ENCODE data around the gene GALNT11.
"Not testable (repeated sequence)": the region's sequence is repeated elsewhere in the genome, so short reads cannot be mapped to it uniquely, and the experiment has no call there.

The GALNT11 gene

GRCh38 chr7:152027491-152028365 is 2.3 kb downstream of the GALNT11 start:
- DNase-seq (ENCODE audit: low read depth) = not testable (repeated sequence)

DNA sequence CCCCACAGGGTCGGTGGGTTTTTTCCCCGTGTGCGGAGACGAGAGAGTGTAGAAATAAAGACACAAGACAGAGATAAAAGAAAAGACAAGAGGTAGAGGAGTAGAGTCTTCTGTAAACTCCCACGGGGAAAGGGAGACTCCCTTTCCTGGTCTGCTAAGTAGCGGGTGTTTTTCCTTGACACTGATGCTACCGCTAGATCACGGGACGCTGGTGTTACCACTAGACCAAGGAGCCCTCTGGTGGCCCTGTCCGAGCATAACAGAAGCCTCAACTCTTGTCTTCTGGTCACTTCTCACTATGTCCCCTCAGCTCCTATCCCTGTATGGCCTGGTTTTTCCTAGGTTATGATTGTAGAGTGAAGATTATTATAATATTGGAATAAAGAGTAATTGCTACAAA is 4.6 kb downstream of the GALNT11 start:
- not testable (repeated sequence) for DNase-seq (ENCODE audit: low read depth)

- DNase-seq (ENCODE audit: low read depth) = not testable (repeated sequence)
These were observed 5.2 kb downstream of the GALNT11 start for GRCh38 chr7:152030639-152031038.

- DNase-seq (ENCODE audit: low read depth) = no peak
These were observed 10.3 kb downstream of the GALNT11 start for GRCh38 chr7:152035817-152036216.

- DNase-seq (ENCODE audit: low read depth) = not testable (repeated sequence)
These were observed 12.9 kb downstream of the GALNT11 start for GRCh38 chr7:152038410-152038809.

- DNase-seq (ENCODE audit: low read depth) = not testable (repeated sequence)
These were observed 17.6 kb downstream of the GALNT11 start for GRCh38 chr7:152043086-152043485.

GRCh38 chr7:152044909-152045308 is 19.4 kb downstream of the GALNT11 start:
- not testable (repeated sequence) for DNase-seq (ENCODE audit: low read depth)

DNA sequence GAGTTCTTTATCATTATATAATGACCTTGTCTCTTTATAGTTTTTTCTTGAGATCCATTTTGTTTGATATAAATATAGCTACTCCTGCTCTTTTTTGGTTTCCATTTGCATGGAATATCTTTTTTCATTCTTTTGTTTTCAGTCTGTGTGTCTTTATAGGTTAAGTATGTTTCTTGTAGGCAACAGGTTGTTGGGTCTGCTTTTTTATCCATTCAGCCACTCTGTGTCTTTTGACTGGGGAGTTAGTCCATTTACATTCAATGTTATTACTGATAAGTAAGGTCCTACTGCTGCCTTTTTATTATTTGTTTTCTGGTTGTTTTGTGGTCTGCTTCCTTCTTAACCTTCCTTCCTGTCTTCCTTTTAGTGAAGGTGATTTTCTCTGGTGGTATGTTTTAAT is 21.1 kb downstream of the GALNT11 start:
- no peak for DNase-seq (ENCODE audit: low read depth)

DNA sequence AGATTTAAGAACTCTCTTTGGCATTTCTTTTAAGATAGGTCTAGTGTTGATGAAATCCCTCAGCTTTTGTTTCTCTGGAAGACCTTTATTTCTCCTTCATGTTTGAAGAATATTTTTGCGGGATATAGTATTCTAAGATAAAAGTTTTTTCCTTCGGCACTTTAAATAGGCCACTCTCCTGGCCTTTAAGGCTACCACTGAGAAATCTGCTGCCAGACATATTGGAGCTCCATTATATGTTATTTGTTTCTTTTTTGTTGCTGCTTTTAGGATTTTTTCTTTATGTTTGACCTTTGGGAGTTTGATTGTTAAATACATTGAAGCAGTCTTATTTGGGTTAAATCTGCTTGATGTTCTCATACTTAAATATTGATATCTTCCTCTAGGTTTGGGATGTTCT is 22.6 kb downstream of the GALNT11 start:
- DNase-seq (ENCODE audit: low read depth) = no peak

GRCh38 chr7:152050547-152050971 is 25.1 kb downstream of the GALNT11 start:
- DNase-seq (ENCODE audit: low read depth) = no peak

DNA sequence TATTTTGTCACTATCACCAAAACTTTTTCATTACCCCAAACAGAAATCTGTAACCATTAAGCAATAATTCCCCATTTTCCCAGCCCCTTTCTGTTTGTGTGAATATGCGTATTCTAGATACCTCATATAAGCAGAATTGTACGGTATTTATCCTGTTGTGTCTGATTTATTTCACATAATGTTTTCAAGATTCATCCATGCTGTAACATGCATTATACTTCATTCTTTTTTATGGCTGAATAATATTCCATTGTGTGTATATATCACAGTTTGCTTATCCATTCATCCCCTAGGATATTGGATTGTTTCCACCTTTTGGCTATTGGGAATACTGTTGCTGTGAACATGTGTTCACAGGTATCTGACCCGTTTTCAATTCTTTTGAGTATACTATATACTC is 26.5 kb downstream of the GALNT11 start:
- no peak for DNase-seq (ENCODE audit: low read depth)

- no peak for DNase-seq (ENCODE audit: low read depth)
These were observed 27.3 kb downstream of the GALNT11 start for GRCh38 chr7:152052771-152053170.

DNA sequence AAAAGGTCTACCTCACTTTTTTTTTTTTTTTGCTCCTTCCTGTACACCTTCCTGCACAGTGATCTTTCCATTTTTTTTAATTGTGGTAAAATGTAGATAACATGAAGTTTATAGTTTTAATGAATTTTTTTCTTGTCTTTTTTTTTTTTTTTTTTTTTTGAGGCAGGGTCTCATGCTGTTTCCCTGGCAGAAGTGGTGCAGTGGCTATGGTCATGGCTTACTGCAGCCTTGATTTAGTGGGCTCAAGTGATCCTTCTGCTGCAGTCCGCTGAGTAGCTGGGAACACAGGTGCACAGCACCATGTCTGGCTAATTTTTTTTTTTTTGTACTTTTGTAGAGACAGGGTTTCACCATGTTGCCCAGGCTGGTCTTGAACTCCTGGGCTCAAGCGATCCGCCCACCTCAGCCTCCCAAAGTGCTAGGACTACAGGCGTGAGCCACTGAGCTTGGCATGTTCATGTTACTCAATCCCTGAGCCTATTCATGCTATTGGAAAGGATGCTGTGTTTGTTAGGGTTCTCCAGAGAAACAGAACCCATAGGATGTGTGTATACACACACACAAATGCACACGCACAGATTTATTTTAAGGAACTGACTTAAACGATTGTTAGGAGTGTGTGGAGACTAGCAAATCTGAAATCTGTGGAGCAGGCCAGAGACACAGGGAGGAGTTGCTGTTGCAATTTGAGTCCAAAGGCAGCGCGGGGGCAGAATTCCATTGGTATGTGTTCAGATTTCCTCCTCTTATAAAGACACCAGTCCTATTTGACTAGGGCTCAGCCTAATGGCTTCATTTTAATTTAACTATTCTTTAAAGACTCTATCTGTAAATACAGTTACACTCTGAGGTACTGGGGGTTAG is 29.1 kb downstream of the GALNT11 start:
- DNase-seq (ENCODE audit: low read depth) = no peak

- no peak for DNase-seq (ENCODE audit: low read depth)
These were observed 31.3 kb downstream of the GALNT11 start for GRCh38 chr7:152056621-152057274.

GRCh38 chr7:152059311-152059710 is 33.8 kb downstream of the GALNT11 start:
- no peak for DNase-seq (ENCODE audit: low read depth)

GRCh38 chr7:152061086-152061485 is 35.6 kb downstream of the GALNT11 start:
- not testable (repeated sequence) for DNase-seq (ENCODE audit: low read depth)

GRCh38 chr7:152063192-152063591 is 37.7 kb downstream of the GALNT11 start:
- not testable (repeated sequence) for DNase-seq (ENCODE audit: low read depth)

DNA sequence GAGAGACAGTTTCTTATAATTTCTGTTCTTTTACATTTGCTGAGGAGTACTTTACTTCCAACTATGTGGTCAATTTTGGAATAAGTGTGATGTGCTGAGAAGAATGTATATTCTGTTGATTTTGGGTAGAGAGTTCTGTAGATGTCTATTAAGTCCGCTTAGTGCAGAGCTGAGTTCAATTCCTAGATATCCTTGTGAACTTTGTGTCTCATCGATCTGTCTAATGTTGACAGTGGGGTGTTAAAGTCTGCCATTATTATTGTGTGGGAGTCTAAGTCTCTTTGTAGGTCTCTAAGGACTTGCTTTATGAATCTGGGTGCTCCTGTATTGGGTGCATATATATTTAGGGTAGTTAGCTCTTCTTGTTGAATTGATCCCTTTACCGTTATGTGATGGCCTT is 38.3 kb downstream of the GALNT11 start:
- not testable (repeated sequence) for DNase-seq (ENCODE audit: low read depth)

GRCh38 chr7:152065800-152066344 is 40.4 kb downstream of the GALNT11 start:
- not testable (repeated sequence) for DNase-seq (ENCODE audit: low read depth)

- no peak for DNase-seq (ENCODE audit: low read depth)
These were observed 46.9 kb downstream of the GALNT11 start for GRCh38 chr7:152072421-152072820.

GRCh38 chr7:152073352-152073751 is 47.9 kb downstream of the GALNT11 start:
- DNase-seq (ENCODE audit: low read depth) = no peak

DNA sequence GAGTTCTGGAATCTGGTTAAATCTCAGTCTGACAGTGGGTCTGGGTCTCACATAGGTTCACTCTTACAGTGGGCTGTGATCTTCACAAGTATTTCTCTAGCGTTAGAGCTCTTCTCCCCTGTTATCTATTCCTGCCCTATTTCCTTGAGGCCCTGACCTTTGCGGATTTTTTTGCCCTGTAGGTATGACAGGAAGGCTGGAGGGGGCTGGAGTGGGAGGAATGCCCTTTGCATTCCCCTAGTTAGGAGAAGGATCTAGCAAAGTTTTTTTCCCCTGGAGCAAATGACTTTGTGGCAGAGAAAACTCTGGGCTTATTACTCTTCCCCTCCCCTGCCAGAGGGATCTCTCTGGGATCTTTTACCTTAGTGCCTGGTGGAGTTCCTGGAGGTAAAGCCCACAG is 49.2 kb downstream of the GALNT11 start:
- no peak for DNase-seq (ENCODE audit: low read depth)

Data from T-helper 22 cell (primary cell).